ENCODE measurements around the gene SETDB2.

Gene SETDB2

GRCh38 chr13:49443704-49444523 lies at the start of gene SETDB2, which contains the start of gene CAB39L:
SETDB2 (plus strand) TSS chr13:49444274; CDS start chr13:49451894, 7,620 bp downstream.
CAB39L (minus strand) TSS chr13:49444064; CDS start chr13:49382910, 61,154 bp downstream.
- DNase-seq: peak; percentile 97
- in situ Hi-C loops (cut with HindIII; ENCODE audit: low pct_ligation_motif_present, low pct_unique_long_range_greater_than_20kb, low sequenced_read_pairs): loop anchor here (25.0 kb wide), 1 partner anchor 157 kb away; no protein-coding TSS in a partner anchor

- in situ Hi-C loops (cut with HindIII; ENCODE audit: low pct_ligation_motif_present, low pct_unique_long_range_greater_than_20kb, low sequenced_read_pairs): no loop called here
- DNase-seq: no peak
Observed at GRCh38 chr13:49395451-49395865, 48.6 kb upstream of the SETDB2 start.

GRCh38 chr13:49395878-49396380 lies 48.1 kb upstream of the SETDB2 start:
- no peak for DNase-seq
- in situ Hi-C loops (cut with HindIII; ENCODE audit: low pct_ligation_motif_present, low pct_unique_long_range_greater_than_20kb, low sequenced_read_pairs): no loop called here

GRCh38 chr13:49399801-49400472 lies 44.1 kb upstream of the SETDB2 start:
- in situ Hi-C loops (cut with HindIII; ENCODE audit: low pct_ligation_motif_present, low pct_unique_long_range_greater_than_20kb, low sequenced_read_pairs): no loop called here
- DNase-seq: no peak

GRCh38 chr13:49400755-49401659 lies 43.1 kb upstream of the SETDB2 start:
- in situ Hi-C loops (cut with HindIII; ENCODE audit: low pct_ligation_motif_present, low pct_unique_long_range_greater_than_20kb, low sequenced_read_pairs): no loop called here
- DNase-seq: no peak

- in situ Hi-C loops (cut with HindIII; ENCODE audit: low pct_ligation_motif_present, low pct_unique_long_range_greater_than_20kb, low sequenced_read_pairs): no loop called here
Observed at GRCh38 chr13:49403996-49404702, 39.9 kb upstream of the SETDB2 start.

GRCh38 chr13:49404703-49405020 lies 39.4 kb upstream of the SETDB2 start:
- in situ Hi-C loops (cut with HindIII; ENCODE audit: low pct_ligation_motif_present, low pct_unique_long_range_greater_than_20kb, low sequenced_read_pairs): no loop called here

More at GRCh38 chr13:49403996-49404702, 39.9 kb upstream of the SETDB2 start:
- no peak for DNase-seq

GRCh38 chr13:49407068-49407467 lies 37.0 kb upstream of the SETDB2 start:
- in situ Hi-C loops (cut with HindIII; ENCODE audit: low pct_ligation_motif_present, low pct_unique_long_range_greater_than_20kb, low sequenced_read_pairs): no loop called here
- DNase-seq: no peak

More at GRCh38 chr13:49404703-49405020, 39.4 kb upstream of the SETDB2 start:
- DNase-seq: no peak

GRCh38 chr13:49407936-49408335 lies 36.1 kb upstream of the SETDB2 start:
- no peak for DNase-seq
- in situ Hi-C loops (cut with HindIII; ENCODE audit: low pct_ligation_motif_present, low pct_unique_long_range_greater_than_20kb, low sequenced_read_pairs): no loop called here

GRCh38 chr13:49409008-49409407 lies 35.1 kb upstream of the SETDB2 start:
- no peak for DNase-seq
- in situ Hi-C loops (cut with HindIII; ENCODE audit: low pct_ligation_motif_present, low pct_unique_long_range_greater_than_20kb, low sequenced_read_pairs): no loop called here

GRCh38 chr13:49410006-49410405 lies 34.1 kb upstream of the SETDB2 start:
- DNase-seq: no peak
- in situ Hi-C loops (cut with HindIII; ENCODE audit: low pct_ligation_motif_present, low pct_unique_long_range_greater_than_20kb, low sequenced_read_pairs): no loop called here

GRCh38 chr13:49410477-49410876 lies 33.6 kb upstream of the SETDB2 start:
- in situ Hi-C loops (cut with HindIII; ENCODE audit: low pct_ligation_motif_present, low pct_unique_long_range_greater_than_20kb, low sequenced_read_pairs): no loop called here
- DNase-seq: no peak

- in situ Hi-C loops (cut with HindIII; ENCODE audit: low pct_ligation_motif_present, low pct_unique_long_range_greater_than_20kb, low sequenced_read_pairs): no loop called here
- no peak for DNase-seq
Observed at GRCh38 chr13:49411353-49411752, 32.7 kb upstream of the SETDB2 start.

GRCh38 chr13:49412749-49413148 lies 31.3 kb upstream of the SETDB2 start:
- in situ Hi-C loops (cut with HindIII; ENCODE audit: low pct_ligation_motif_present, low pct_unique_long_range_greater_than_20kb, low sequenced_read_pairs): no loop called here
- no peak for DNase-seq

- in situ Hi-C loops (cut with HindIII; ENCODE audit: low pct_ligation_motif_present, low pct_unique_long_range_greater_than_20kb, low sequenced_read_pairs): no loop called here
- no peak for DNase-seq
Observed at GRCh38 chr13:49417161-49417560, 26.9 kb upstream of the SETDB2 start.

GRCh38 chr13:49418206-49418605 lies 25.9 kb upstream of the SETDB2 start:
- no peak for DNase-seq
- in situ Hi-C loops (cut with HindIII; ENCODE audit: low pct_ligation_motif_present, low pct_unique_long_range_greater_than_20kb, low sequenced_read_pairs): no loop called here

- DNase-seq: no peak
- in situ Hi-C loops (cut with HindIII; ENCODE audit: low pct_ligation_motif_present, low pct_unique_long_range_greater_than_20kb, low sequenced_read_pairs): no loop called here
Observed at GRCh38 chr13:49419276-49419675, 24.8 kb upstream of the SETDB2 start.

- peak; percentile 8 for DNase-seq
- in situ Hi-C loops (cut with HindIII; ENCODE audit: low pct_ligation_motif_present, low pct_unique_long_range_greater_than_20kb, low sequenced_read_pairs): no loop called here
Observed at GRCh38 chr13:49421391-49421790, 22.7 kb upstream of the SETDB2 start.
